ENCODE measurements around the gene SLC25A12.

SLC25A12 gene

GRCh38 chr2:171837736-171838135 is 56.3 kb downstream of the SLC25A12 start:
- Histone ChIP-seq H3K79me2 (ENCODE audit: low read length) (no peaks in the 10 kb centered on the region), H3K4me3 (ENCODE audit: low read length) (no peak overlapping the region), H4K20me1 (ENCODE audit: insufficient read depth, low read length) (no peaks in the 10 kb centered on the region), H3K27me3 (ENCODE audit: low read depth, low read length) (no peaks in the 10 kb centered on the region), H2AFZ (ENCODE audit: low read depth, low read length) (no peak overlapping the region), H3K4me2 (ENCODE audit: low read length) (no peak overlapping the region), H3K27ac (ENCODE audit: low read length) (no peak overlapping the region), H3K9me3 (ENCODE audit: insufficient read depth, low read length) (peaks cover 5% of the 10 kb centered on the region), H3K36me3 (replicated peaks; ENCODE audit: low read depth, low read length) (peaks cover 57% of the 10 kb centered on the region), H3K4me1 (ENCODE audit: low read length) (no peaks in the 10 kb centered on the region), H3K9ac (ENCODE audit: low read length) (no peak overlapping the region)
- TF ChIP-seq CTCF (IDR thresholded peaks at IDR 0.05; ENCODE audit: low read depth, low read length) (no peak), EZH2phosphoT487 (IDR thresholded peaks at IDR 0.05; ENCODE audit: low read depth) (no peak)

- Histone ChIP-seq H3K36me3 (replicated peaks; ENCODE audit: low read depth, low read length) (peaks cover 66% of the 10 kb centered on the region), H3K4me3 (ENCODE audit: low read length) (no peak overlapping the region)
- TF ChIP-seq EZH2phosphoT487 (IDR thresholded peaks at IDR 0.05; ENCODE audit: low read depth) (no peak), CTCF (IDR thresholded peaks at IDR 0.05; ENCODE audit: low read depth, low read length) (no peak)
These were observed 57.7 kb downstream of the SLC25A12 start for GRCh38 chr2:171836146-171836910.

GRCh38 chr2:171835386-171835785 is 58.7 kb downstream of the SLC25A12 start:
- Histone ChIP-seq H3K9ac (ENCODE audit: low read length) (no peak overlapping the region), H4K20me1 (ENCODE audit: insufficient read depth, low read length) (no peaks in the 10 kb centered on the region), H3K27me3 (ENCODE audit: low read depth, low read length) (no peaks in the 10 kb centered on the region), H3K36me3 (replicated peaks; ENCODE audit: low read depth, low read length) (peaks cover 74% of the 10 kb centered on the region), H3K79me2 (ENCODE audit: low read length) (no peaks in the 10 kb centered on the region), H3K4me1 (ENCODE audit: low read length) (no peaks in the 10 kb centered on the region), H3K9me3 (ENCODE audit: insufficient read depth, low read length) (peaks cover 24% of the 10 kb centered on the region), H3K4me2 (ENCODE audit: low read length) (no peak overlapping the region), H3K27ac (ENCODE audit: low read length) (no peak overlapping the region), H3K4me3 (ENCODE audit: low read length) (no peak overlapping the region), H2AFZ (ENCODE audit: low read depth, low read length) (no peak overlapping the region)
- TF ChIP-seq CTCF (IDR thresholded peaks at IDR 0.05; ENCODE audit: low read depth, low read length) (no peak), EZH2phosphoT487 (IDR thresholded peaks at IDR 0.05; ENCODE audit: low read depth) (no peak)

More at GRCh38 chr2:171836146-171836910, 57.7 kb downstream of the SLC25A12 start:
- no peak overlapping the region for H3K9ac ChIP-seq (ENCODE audit: low read length)
- no peaks in the 10 kb centered on the region for H3K79me2 ChIP-seq (ENCODE audit: low read length)
- no peak overlapping the region for H3K4me2 ChIP-seq (ENCODE audit: low read length)
- H3K27ac ChIP-seq (ENCODE audit: low read length) = no peak overlapping the region
- no peaks in the 10 kb centered on the region for H3K4me1 ChIP-seq (ENCODE audit: low read length)
- no peaks in the 10 kb centered on the region for H3K27me3 ChIP-seq (ENCODE audit: low read depth, low read length)
- no peak overlapping the region for H2AFZ ChIP-seq (ENCODE audit: low read depth, low read length)
- H3K9me3 ChIP-seq (ENCODE audit: insufficient read depth, low read length) = peaks cover 19% of the 10 kb centered on the region
- H4K20me1 ChIP-seq (ENCODE audit: insufficient read depth, low read length) = no peaks in the 10 kb centered on the region

- no peak overlapping the region for H3K27ac ChIP-seq (ENCODE audit: low read length)
- H3K27me3 ChIP-seq (ENCODE audit: low read depth, low read length) = no peaks in the 10 kb centered on the region
- H3K4me1 ChIP-seq (ENCODE audit: low read length) = no peaks in the 10 kb centered on the region
- peaks cover 24% of the 10 kb centered on the region for H3K9me3 ChIP-seq (ENCODE audit: insufficient read depth, low read length)
- no peaks in the 10 kb centered on the region for H4K20me1 ChIP-seq (ENCODE audit: insufficient read depth, low read length)
- H3K4me3 ChIP-seq (ENCODE audit: low read length) = no peak overlapping the region
- no peaks in the 10 kb centered on the region for H3K79me2 ChIP-seq (ENCODE audit: low read length)
- TF ChIP-seq CTCF (IDR thresholded peaks at IDR 0.05; ENCODE audit: low read depth, low read length) = no peak
- no peak for TF ChIP-seq EZH2phosphoT487 (IDR thresholded peaks at IDR 0.05; ENCODE audit: low read depth)
- H2AFZ ChIP-seq (ENCODE audit: low read depth, low read length) = no peak overlapping the region
- H3K36me3 ChIP-seq (replicated peaks; ENCODE audit: low read depth, low read length) = peaks cover 81% of the 10 kb centered on the region
- H3K9ac ChIP-seq (ENCODE audit: low read length) = no peak overlapping the region
- H3K4me2 ChIP-seq (ENCODE audit: low read length) = no peak overlapping the region
These were observed 59.8 kb downstream of the SLC25A12 start for GRCh38 chr2:171834286-171834685.

All from OCI-LY3 (cell line).